Keratinocyte (primary cell): ENCODE data around the gene SIGLEC9. TPM values are rescaled to one million over a fixed set of nuclear protein-coding genes. Genes with fewer than 3 reads are reported as not detected.

Experiments
- DNase-seq: peaks from one replicate; pipeline ENCODE4 v3.0.0-alpha.2; 2011; ENCODE audit warnings: low read depth, missing footprints, low spot score
- FAIRE-seq: peaks from 2 replicates; lab custom pipeline; 2011; peaks lifted over from hg19 to GRCh38; lab: Jason Lieb, UNC
- H2AFZ ChIP-seq: 2 replicates; pipeline ENCODE4 v1.6.0; 2012; ENCODE audit warnings: low read length, control low read depth, inconsistent platforms; ENCODE audit not compliant: control insufficient read depth
- H3K27ac ChIP-seq: 2 replicates; pipeline ENCODE4 v1.5.1; 2011; ENCODE audit warnings: low read length; ENCODE audit not compliant: control insufficient read depth, insufficient read depth
- H3K27me3 ChIP-seq: 3 replicates; pipeline ENCODE4 v1.6.0; 2011; ENCODE audit warnings: low read length; ENCODE audit not compliant: control insufficient read depth, insufficient read depth; ENCODE audit errors: extremely low read depth
- H3K36me3 ChIP-seq, 2 experiments: 2 replicates in 1 of 2; 3 replicates in 1 of 2; pipeline ENCODE4 v1.5.1; 2011; ENCODE audit warnings: low read length in 2 of 2, mild to moderate bottlenecking in 1 of 2; ENCODE audit not compliant: control insufficient read depth in 2 of 2, insufficient read depth in 2 of 2; ENCODE audit errors: extremely low read depth in 1 of 2
- H3K4me1 ChIP-seq: 3 replicates; pipeline ENCODE4 v1.5.1; 2011; ENCODE audit warnings: low read length; ENCODE audit not compliant: control insufficient read depth, insufficient read depth; ENCODE audit errors: extremely low read depth
- H3K4me2 ChIP-seq: 3 replicates; pipeline ENCODE4 v1.6.0; 2011; ENCODE audit warnings: low read depth, low read length; ENCODE audit not compliant: control insufficient read depth, insufficient read depth; ENCODE audit errors: extremely low read depth
- H3K4me3 ChIP-seq, 3 experiments: fragments of 200-600 bp in 1 of 3; sonication (generic) in 1 of 3; 2 replicates in 2 of 3; 3 replicates in 1 of 3; pipeline ENCODE4 v1.5.1; 2011 to 2016; ENCODE audit warnings: low read length in 3 of 3, mild to moderate bottlenecking in 3 of 3, control low read depth in 2 of 3, inconsistent platforms in 1 of 3, low read depth in 1 of 3, mixed read lengths in 1 of 3, mixed run types in 1 of 3, moderate library complexity in 1 of 3; ENCODE audit not compliant: control insufficient read depth in 2 of 3, insufficient read depth in 2 of 3; ENCODE audit errors: extremely low read depth in 1 of 3
- H3K79me2 ChIP-seq: 2 replicates; pipeline ENCODE4 v1.6.0; 2012; ENCODE audit warnings: low read length; ENCODE audit not compliant: control insufficient read depth, insufficient read depth
- H3K9ac ChIP-seq: 3 replicates; pipeline ENCODE4 v1.6.0; 2011; ENCODE audit warnings: low read length; ENCODE audit not compliant: control insufficient read depth, insufficient read depth; ENCODE audit errors: extremely low read depth
- H3K9me1 ChIP-seq: 3 replicates; pipeline ENCODE4 v1.6.0; 2011; ENCODE audit warnings: low read length; ENCODE audit not compliant: control insufficient read depth, insufficient read depth; ENCODE audit errors: extremely low read depth
- H3K9me3 ChIP-seq: 2 replicates; pipeline ENCODE4 v1.5.1; 2012; ENCODE audit warnings: low read depth, low read length; ENCODE audit not compliant: control insufficient read depth
- H4K20me1 ChIP-seq: 3 replicates; pipeline ENCODE4 v1.6.0; 2011; ENCODE audit warnings: low read length; ENCODE audit not compliant: control insufficient read depth, insufficient read depth; ENCODE audit errors: extremely low read depth
- CTCF ChIP-seq, 3 experiments: IDR thresholded peaks in 1 of 3; conservative IDR thresholded peaks in 1 of 3; optimal IDR thresholded peaks in 1 of 3; 2 replicates in 2 of 3; 3 replicates in 1 of 3; pipeline versions ENCODE3 to v1.5.1; 2011; ENCODE audit warnings: low read length in 3 of 3, mild to moderate bottlenecking in 3 of 3, moderate library complexity in 2 of 3, control low read depth in 1 of 3, inconsistent platforms in 1 of 3; ENCODE audit not compliant: insufficient read depth in 2 of 3; ENCODE audit errors: extremely low read depth in 1 of 3
- EZH2 ChIP-seq: IDR thresholded peaks from one replicate; pipeline ENCODE4 v1.6.1; 2012; ENCODE audit warnings: inconsistent platforms, mild to moderate bottlenecking, low read length, moderate library complexity
- dilution Hi-C: fragments of 300-500 bp; cut with MboI; formaldehyde crosslinking; loops from one replicate; pipeline ENCODE4 v1.7.0; 2020; ENCODE audit warnings: low sequenced_read_pairs; ENCODE audit not compliant: extremely low pct_ligation_motif_present
- polyA plus RNA-seq, 5 experiments: library from polyadenylated mRNA; depleted of rRNA in 3 of 5; stranded (reverse) in 3 of 5; stranded (forward) in 1 of 5; unstranded in 1 of 5; fragments of >200 nt; gene quantifications; 1 replicate in 1 of 5; 2 replicates in 3 of 5; 3 replicates in 1 of 5; pipeline versions ENCODE4 v1.2.1 to v1.2.3, GENCODE V29; 2011 to 2012; ENCODE audit warnings: missing spikeins in 2 of 5, low read depth in 1 of 5, low replicate concordance in 1 of 5

Gene SIGLEC9
- polyA plus RNA-seq, 1 donor (not counting 4 experiments of a cell fraction or from before 2014, with no cell fraction given): not detected

- Histone ChIP-seq H3K36me3 (no peaks in the 10 kb centered on the region), H3K4me1 (peaks cover 12% of the 10 kb centered on the region), H4K20me1 (no peaks in the 10 kb centered on the region), H3K4me2 (no peak overlapping the region), H3K9me1 (no peaks in the 10 kb centered on the region), H3K9me3 (no peaks in the 10 kb centered on the region), H3K4me3 (no peak overlapping the region), H3K27ac (no peak overlapping the region), H2AFZ (no peak overlapping the region), H3K9ac (no peak overlapping the region), H3K27me3 (peaks cover 4% of the 10 kb centered on the region), H3K79me2 (no peaks in the 10 kb centered on the region)
- FAIRE-seq (no peak), DNase-seq (no peak)
- dilution Hi-C loops: no loop called here
- no peak for TF ChIP-seq EZH2
- TF ChIP-seq CTCF (optimal IDR thresholded peaks at IDR 0.05 in 1 of 3, IDR thresholded peaks at IDR 0.05 in 1 of 3, conservative IDR thresholded peaks at IDR 0.05 in 1 of 3; ENCODE audit: extremely low read depth in 1 of 3, insufficient read depth in 2 of 3, low read length in 3 of 3): no peak
Measured at GRCh38 chr19:51078731-51079130, 46.0 kb upstream of the SIGLEC9 start.

GRCh38 chr19:51079481-51080110, 45.1 kb upstream of the SIGLEC9 start:
- peaks cover 12% of the 10 kb centered on the region for H3K4me1 ChIP-seq
- H3K4me3 ChIP-seq: peak overlapping the region in 1 of 3 experiments; percentile 13
- no peak overlapping the region for H3K4me2 ChIP-seq
- no peak for FAIRE-seq
- H3K27ac ChIP-seq: no peak overlapping the region
- H3K9ac ChIP-seq: no peak overlapping the region
- H3K79me2 ChIP-seq: no peaks in the 10 kb centered on the region
- H3K36me3 ChIP-seq: no peaks in the 10 kb centered on the region
- H3K9me3 ChIP-seq: no peaks in the 10 kb centered on the region
- DNase-seq: no peak
- dilution Hi-C loops: no loop called here
- peaks cover 4% of the 10 kb centered on the region for H3K27me3 ChIP-seq
- no peak overlapping the region for H2AFZ ChIP-seq
- TF ChIP-seq EZH2: no peak
- TF ChIP-seq CTCF (optimal IDR thresholded peaks at IDR 0.05 in 1 of 3, IDR thresholded peaks at IDR 0.05 in 1 of 3, conservative IDR thresholded peaks at IDR 0.05 in 1 of 3; ENCODE audit: extremely low read depth in 1 of 3, insufficient read depth in 2 of 3, low read length in 3 of 3): no peak
- H3K9me1 ChIP-seq: no peaks in the 10 kb centered on the region
- no peaks in the 10 kb centered on the region for H4K20me1 ChIP-seq
